Natural killer cell (primary cell): Measurements from ENCODE around the gene RNASE1. TPM values are rescaled to one million over a fixed set of nuclear protein-coding genes. Genes with fewer than 3 reads are reported as not detected.

Source experiments
- total RNA-seq, 4 donors: library from RNA; stranded (reverse); fragments of 120-200 nt in 1 of 4; gene quantifications; one replicate each; pipeline versions ENCODE4 v1.2.3 to v1.2.4, GENCODE V29; 2013 to 2022

RNASE1 gene
- total RNA-seq, 3 donors from 2014 or later (not counting 1 experiment from before 2014, with no cell fraction given) = not detected

Other genes with a start within 250 kb of the RNASE1 start
- gene RNASE9, start 241.8 kb downstream of the RNASE1 start, total RNA-seq = not detected
- not detected for gene RNASE11, start 214.8 kb downstream of the RNASE1 start, total RNA-seq
- gene RNASE12, start 211.5 kb downstream of the RNASE1 start, total RNA-seq = not detected
- not detected for gene OR6S1, start 161.2 kb downstream of the RNASE1 start, total RNA-seq
- under 1 TPM in 2 of 3 donors, not detected in 1; 0.60 to 0.68 TPM for gene RNASE4, start 118.3 kb downstream of the RNASE1 start, total RNA-seq
- under 1 TPM in 1 of 3 donors, not detected in 2; 0.35 TPM for gene ANG, start 114.1 kb downstream of the RNASE1 start, total RNA-seq
- not detected for gene EDDM3A, start 57.0 kb downstream of the RNASE1 start, total RNA-seq
- gene EDDM3B, start 34.4 kb downstream of the RNASE1 start, total RNA-seq = not detected
- gene RNASE6, start 21.6 kb downstream of the RNASE1 start, total RNA-seq = 1 to 10 TPM; 1.9 to 5.1 (median 4.9) TPM
- gene RNASE3, start 88.5 kb upstream of the RNASE1 start, total RNA-seq = under 1 TPM in 1 of 3 donors, not detected in 2; 0.72 TPM
- gene RNASE2, start 152.6 kb upstream of the RNASE1 start, total RNA-seq = 10 to 100 TPM in 1 of 3 donors, 1 to 10 TPM in 1, not detected in 1; 2.2 to 53.6 TPM
- gene METTL17, start 187.1 kb upstream of the RNASE1 start, total RNA-seq = 10 to 100 TPM; 62.8 to 79.2 (median 74.1) TPM
- not detected for gene SLC39A2, start 196.4 kb upstream of the RNASE1 start, total RNA-seq
- 10 to 100 TPM; 11.2 to 14.6 (median 13.6) TPM for gene NDRG2, start 222.2 kb upstream of the RNASE1 start, total RNA-seq
- gene TPPP2, start 227.4 kb upstream of the RNASE1 start, total RNA-seq = not detected
- gene RNASE13, start 232.0 kb upstream of the RNASE1 start, total RNA-seq = not detected
- gene RNASE7, start 239.5 kb upstream of the RNASE1 start, total RNA-seq = not detected